HEK293T (cell line): ENCODE measurements around the gene ATP1B3.
A peak's percentile ranks its signal among the peaks of the same experiment; 100 is the strongest.
"Not testable (repeated sequence)": the region's sequence is repeated elsewhere in the genome, so short reads cannot be mapped to it uniquely, and the experiment has no call there.

Experiments
- CTCF ChIA-PET: fragments of 350-600 bp; formaldehyde crosslinking; extraction: SDS; loops from one replicate; lab custom pipeline; 2021; ENCODE audit warnings: antibody characterized with exemption, inconsistent platforms; lab: Yijun Ruan, JAX
- POLR2A ChIA-PET: fragments of 350-600 bp; formaldehyde crosslinking; extraction: SDS; loops from one replicate; lab custom pipeline; 2020; ENCODE audit warnings: antibody characterized with exemption, inconsistent platforms; lab: Yijun Ruan, JAX
- DNase-seq: peaks from one replicate; pipeline ENCODE4 v3.0.0; 2012; ENCODE audit warnings: mixed read lengths; ENCODE audit errors: extremely low spot score
- ARNT ChIP-seq: fragments of 450-650 bp; IDR thresholded peaks from 2 replicates; pipeline ENCODE4 v1.6.1; 2017; ENCODE audit warnings: mild to moderate bottlenecking
- BHLHE40 ChIP-seq: fragments of 450-650 bp; IDR thresholded peaks from 2 replicates; pipeline ENCODE4 v1.6.1; 2016; ENCODE audit warnings: mild to moderate bottlenecking, moderate library complexity, borderline replicate concordance
- CTBP1 ChIP-seq: fragments of 450-650 bp; IDR thresholded peaks from 2 replicates; pipeline ENCODE4 v1.6.1; 2016; ENCODE audit warnings: borderline replicate concordance
- ELF4 ChIP-seq: fragments of 450-650 bp; IDR thresholded peaks from 2 replicates; pipeline ENCODE4 v1.6.1; 2017; ENCODE audit warnings: antibody characterized with exemption
- FOXA1 ChIP-seq: fragments of 450-650 bp; IDR thresholded peaks from 2 replicates; pipeline ENCODE4 v1.6.1; 2016; ENCODE audit warnings: mild to moderate bottlenecking
- FOXK2 ChIP-seq: fragments of 450-650 bp; IDR thresholded peaks from 2 replicates; pipeline ENCODE4 v1.6.1; 2016; ENCODE audit warnings: mild to moderate bottlenecking
- FOXM1 ChIP-seq: fragments of 450-650 bp; IDR thresholded peaks from 2 replicates; pipeline ENCODE4 v1.6.1; 2017; ENCODE audit warnings: mild to moderate bottlenecking, borderline replicate concordance
- HDGF ChIP-seq: fragments of 450-650 bp; IDR thresholded peaks from 2 replicates; pipeline ENCODE4 v1.6.1; 2017; ENCODE audit warnings: antibody characterized with exemption, borderline replicate concordance
- L3MBTL2 ChIP-seq: fragments of 450-650 bp; conservative IDR thresholded peaks from 2 replicates; pipeline ENCODE4 v1.6.1; 2016; ENCODE audit warnings: mild to moderate bottlenecking
- LEF1 ChIP-seq: fragments of 450-650 bp; IDR thresholded peaks from 2 replicates; pipeline ENCODE4 v1.6.1; 2017; ENCODE audit warnings: mild to moderate bottlenecking, borderline replicate concordance
- NFRKB ChIP-seq: fragments of 450-650 bp; IDR thresholded peaks from 2 replicates; pipeline ENCODE4 v1.6.1; 2016; ENCODE audit warnings: mild to moderate bottlenecking, moderate library complexity
- PKNOX1 ChIP-seq: fragments of 450-650 bp; IDR thresholded peaks from 2 replicates; pipeline ENCODE4 v1.6.1; 2016
- SP1 ChIP-seq: fragments of 450-650 bp; IDR thresholded peaks from 2 replicates; pipeline ENCODE4 v1.6.1; 2017
- SUZ12 ChIP-seq: fragments of 450-650 bp; IDR thresholded peaks from 2 replicates; pipeline ENCODE4 v1.6.1; 2016; ENCODE audit warnings: mild to moderate bottlenecking
- TARDBP ChIP-seq: fragments of 450-650 bp; IDR thresholded peaks from 2 replicates; pipeline ENCODE4 v1.6.1; 2016
- ZNF384 ChIP-seq: fragments of 450-650 bp; IDR thresholded peaks from 2 replicates; pipeline ENCODE4 v1.6.1; 2016

Gene ATP1B3

DNA sequence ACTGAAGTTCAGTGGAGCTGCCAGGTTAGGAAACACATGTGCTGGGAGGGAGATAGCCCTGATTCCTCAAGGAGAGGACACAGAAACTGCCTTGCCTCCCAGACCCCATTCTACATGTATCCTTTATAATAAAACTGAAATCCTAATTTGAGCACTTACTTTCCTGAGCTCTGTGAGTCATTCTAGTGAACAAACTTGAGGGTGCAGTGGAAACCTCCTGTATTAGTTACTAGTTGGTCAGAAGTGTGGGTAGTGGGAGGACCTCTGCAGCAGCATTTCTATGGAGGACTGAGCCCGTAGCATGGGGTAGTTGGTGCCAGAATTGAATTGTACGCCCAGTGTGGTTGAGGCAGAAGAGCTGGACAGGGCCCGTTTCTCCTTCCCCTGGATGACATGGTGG, 23.9 kb downstream of the ATP1B3 start:
- POLR2A ChIA-PET, result no interaction called here
- CTCF ChIA-PET, result no interaction called here
- TF ChIP-seq FOXM1 (no peak), SP1 (no peak), L3MBTL2 (no peak), NFRKB (no peak), BHLHE40 (no peak), HDGF (no peak), TARDBP (no peak), PKNOX1 (no peak), FOXK2 (no peak), FOXA1 (no peak), ELF4 (no peak), ARNT (no peak), LEF1 (no peak), ZNF384 (no peak), CTBP1 (no peak), SUZ12 (no peak)
- DNase-seq, result no peak

GRCh38 chr3:141901914-141902313, 25.5 kb downstream of the ATP1B3 start:
- ChIA-PET CTCF (no interaction called here), POLR2A (no interaction called here)
- TF ChIP-seq ZNF384 (no peak), CTBP1 (no peak), LEF1 (no peak), ELF4 (no peak), FOXM1 (no peak), SUZ12 (no peak), FOXK2 (no peak)
- DNase-seq, result no peak

GRCh38 chr3:141904203-141904602, 27.8 kb downstream of the ATP1B3 start:
- no peak for TF ChIP-seq FOXM1
- TF ChIP-seq ELF4, result no peak
- no peak for TF ChIP-seq BHLHE40
- TF ChIP-seq L3MBTL2, result no peak
- no peak for TF ChIP-seq CTBP1
- ChIA-PET CTCF (no interaction called here), POLR2A (no interaction called here)
- DNase-seq, result no peak

GRCh38 chr3:141905129-141905528, 28.7 kb downstream of the ATP1B3 start:
- no peak for DNase-seq
- ChIA-PET POLR2A (no interaction called here), CTCF (no interaction called here)
- no peak for TF ChIP-seq NFRKB
- TF ChIP-seq PKNOX1, result no peak
- no peak for TF ChIP-seq FOXK2
- no peak for TF ChIP-seq ZNF384
- no peak for TF ChIP-seq ELF4
- TF ChIP-seq L3MBTL2, result no peak
- no peak for TF ChIP-seq TARDBP
- no peak for TF ChIP-seq BHLHE40

GRCh38 chr3:141909408-141909807, 33.0 kb downstream of the ATP1B3 start:
- TF ChIP-seq FOXA1 (no peak), FOXK2 (no peak), NFRKB (no peak), CTBP1 (no peak), FOXM1 (no peak), ZNF384 (no peak), HDGF (no peak), PKNOX1 (no peak), SUZ12 (no peak), LEF1 (no peak), L3MBTL2 (no peak), ARNT (no peak), BHLHE40 (no peak)
- POLR2A ChIA-PET, result no interaction called here

DNA sequence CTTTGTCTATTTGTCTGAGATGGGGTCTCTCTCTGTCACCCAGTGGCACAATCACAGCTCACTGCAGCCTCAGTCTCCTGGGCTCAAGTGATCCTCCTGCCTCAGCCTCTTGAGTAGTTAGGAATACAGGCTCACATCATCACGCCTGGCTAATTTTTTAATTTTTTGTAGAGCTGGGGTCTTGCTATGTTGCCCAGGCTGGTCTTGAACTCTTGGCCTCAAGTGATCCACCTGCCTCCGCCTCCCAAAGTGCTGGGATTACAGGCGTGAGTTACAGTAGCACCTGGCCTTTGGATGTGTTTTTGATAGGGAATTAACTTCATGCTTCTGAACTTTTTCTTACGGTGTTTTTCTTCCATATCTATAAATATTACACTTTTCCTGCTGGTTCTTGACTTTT, 33.5 kb downstream of the ATP1B3 start:
- DNase-seq, POLR2A ChIA-PET: not testable (repeated sequence)
- CTCF ChIA-PET, result interaction anchor here (0.6 kb wide), 1 partner anchor 326 kb away, joined by 3 read pairs; no protein-coding TSS in a partner anchor

More at GRCh38 chr3:141909408-141909807, 33.0 kb downstream of the ATP1B3 start:
- DNase-seq, result no peak
- CTCF ChIA-PET, result interaction anchor here (0.7 kb wide), 1 partner anchor 160 kb away, joined by 3 read pairs; no protein-coding TSS in a partner anchor

DNA sequence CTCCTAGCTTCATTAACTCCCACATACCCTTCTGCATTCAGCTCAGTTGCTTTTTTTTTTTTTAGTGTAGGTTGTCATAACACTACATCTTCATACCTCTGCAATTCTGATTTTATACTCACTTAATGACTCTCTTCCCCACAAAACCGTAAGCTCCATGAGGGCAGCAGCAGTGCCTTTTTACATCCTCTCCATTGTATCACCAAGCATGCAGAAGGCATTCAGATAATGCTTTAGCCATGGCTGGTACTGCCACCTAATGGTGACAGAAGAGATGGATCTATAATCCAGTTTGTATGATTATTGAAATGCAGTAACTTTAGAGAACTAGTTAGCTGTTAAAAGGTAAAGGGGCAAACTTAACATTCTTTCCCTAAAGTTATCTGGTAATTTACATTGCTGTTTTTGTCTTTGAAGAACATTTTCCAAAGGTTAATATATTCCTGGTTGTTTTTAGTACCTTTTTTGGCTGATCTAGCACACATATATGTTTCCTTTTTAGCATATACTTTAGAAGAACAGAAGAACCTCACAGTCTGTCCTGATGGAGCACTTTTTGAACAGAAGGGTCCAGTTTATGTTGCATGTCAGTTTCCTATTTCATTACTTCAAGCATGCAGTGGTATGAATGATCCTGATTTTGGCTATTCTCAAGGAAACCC, 36.8 kb downstream of the ATP1B3 start:
- POLR2A ChIA-PET, result interaction anchor here (0.6 to 1.0 kb wide), 2 partner anchors 36 to 175 kb away, joined by 3 to 5 read pairs; partner anchors contain the start of gene RNF7

More for the DNA sequence above, 36.8 kb downstream of the ATP1B3 start:
- DNase-seq, result peak; percentile 56
- TF ChIP-seq HDGF (no peak), NFRKB (no peak), CTBP1 (no peak), FOXM1 (no peak), SUZ12 (no peak), ZNF384 (no peak), L3MBTL2 (no peak), FOXA1 (no peak), PKNOX1 (no peak), ARNT (no peak)
- CTCF ChIA-PET, result interaction anchor here (0.6 to 1.1 kb wide), 5 partner anchors 16 to 448 kb away, joined by 3 to 4 read pairs (median 3); no protein-coding TSS in a partner anchor
